IMR-90 (cell line): ENCODE measurements around the gene TRPM1. TPM values are rescaled to one million over a fixed set of nuclear protein-coding genes. Genes with fewer than 3 reads are reported as not detected.

Source experiments
- ATAC-seq: fragments of 200-7000 bp; cut with Tn5 transposase; 2 replicates; pipeline ENCODE4 v1.9.1; 2020; ENCODE audit warnings: low read depth, mild to moderate bottlenecking, moderate library complexity
- BruUV-seq: library from RNA; stranded (reverse); fragments of 400-500 nt; replicated peaks from 2 replicates; lab custom pipeline; 2021; lab: Mats Ljungman, UMichigan
- CTCF ChIA-PET: fragments of 300-600 bp; formaldehyde crosslinking; extraction: SDS; loops from one replicate; lab custom pipeline; 2021; ENCODE audit warnings: antibody characterized with exemption; lab: Yijun Ruan, JAX
- POLR2A ChIA-PET: fragments of 300-600 bp; sonication (Branson Sonifier 250); formaldehyde crosslinking; loops from one replicate; lab custom pipeline; 2022; ENCODE audit warnings: antibody characterized with exemption; ENCODE audit not compliant: unreplicated experiment; lab: Charles Lee
- DNase-seq: peaks from one replicate; pipeline ENCODE4 v3.0.0; 2013
- H2AFZ ChIP-seq: replicated peaks from 2 replicates; pipeline ENCODE3; 2013; ENCODE audit warnings: low read length, mild to moderate bottlenecking; ENCODE audit not compliant: poor library complexity
- H2AK5ac ChIP-seq: 2 replicates; pipeline ENCODE4 v1.6.1; 2013; ENCODE audit warnings: low read depth, low read length, inconsistent platforms
- H2AK9ac ChIP-seq: replicated peaks from 2 replicates; pipeline ENCODE3; 2013; ENCODE audit warnings: mild to moderate bottlenecking, low read depth, low read length, moderate library complexity; ENCODE audit not compliant: poor library complexity
- H2BK120ac ChIP-seq: 2 replicates; pipeline ENCODE4 v1.6.1; 2013; ENCODE audit warnings: low read depth, low read length, inconsistent platforms
- H2BK15ac ChIP-seq: 3 replicates; pipeline ENCODE4 v1.6.1; 2013; ENCODE audit warnings: low read depth, low read length, inconsistent platforms
- H2BK20ac ChIP-seq: 2 replicates; pipeline ENCODE4 v1.6.1; 2013; ENCODE audit warnings: low read depth, mild to moderate bottlenecking, inconsistent platforms, low read length, moderate library complexity
- H2BK5ac ChIP-seq: 2 replicates; pipeline ENCODE4 v1.6.1; 2013; ENCODE audit warnings: mild to moderate bottlenecking, low read depth, low read length, inconsistent platforms; ENCODE audit not compliant: poor library complexity, severe bottlenecking
- H3K14ac ChIP-seq: replicated peaks from 2 replicates; pipeline ENCODE4 v1.6.1; 2013; ENCODE audit warnings: low read depth, low read length, inconsistent platforms
- H3K18ac ChIP-seq: 2 replicates; pipeline ENCODE4 v1.6.1; 2013; ENCODE audit warnings: low read depth, low read length, control low read depth
- H3K23ac ChIP-seq: 2 replicates; pipeline ENCODE4 v1.6.1; 2013; ENCODE audit warnings: low read depth, low read length, inconsistent platforms
- H3K27ac ChIP-seq: 2 replicates; pipeline ENCODE4 v1.5.1; 2013; ENCODE audit warnings: mild to moderate bottlenecking, control low read depth, low read length; ENCODE audit not compliant: insufficient read depth
- H3K27me3 ChIP-seq: 2 replicates; pipeline ENCODE4 v1.6.1; 2013; ENCODE audit warnings: low read length; ENCODE audit not compliant: control insufficient read depth, insufficient read depth
- H3K36me3 ChIP-seq: 2 replicates; pipeline ENCODE4 v1.6.1; 2013; ENCODE audit warnings: low read length, mixed read lengths; ENCODE audit not compliant: control insufficient read depth, insufficient read depth
- H3K4ac ChIP-seq: 2 replicates; pipeline ENCODE4 v1.6.1; 2013; ENCODE audit warnings: low read depth, low read length, inconsistent platforms
- H3K4me1 ChIP-seq: 2 replicates; pipeline ENCODE4 v1.6.1; 2013; ENCODE audit warnings: low read length, mixed read lengths; ENCODE audit not compliant: control insufficient read depth, insufficient read depth
- H3K4me2 ChIP-seq: 2 replicates; pipeline ENCODE4 v1.6.1; 2013; ENCODE audit warnings: low read depth, mild to moderate bottlenecking, control low read depth, low read length, moderate library complexity
- H3K4me3 ChIP-seq: 2 replicates; pipeline ENCODE4 v1.5.1; 2013; ENCODE audit warnings: low read depth, mild to moderate bottlenecking, control low read depth, low read length, moderate library complexity; ENCODE audit not compliant: insufficient read depth
- H3K56ac ChIP-seq: 2 replicates; pipeline ENCODE4 v1.6.1; 2013; ENCODE audit warnings: low read length, inconsistent platforms; ENCODE audit not compliant: insufficient read depth; ENCODE audit errors: extremely low read depth
- H3K79me1 ChIP-seq, 2 experiments: 2 replicates each; pipeline ENCODE4 v1.6.1; 2013; ENCODE audit warnings: low read length in 2 of 2, inconsistent platforms in 1 of 2, low read depth in 1 of 2
- H3K9ac ChIP-seq: 2 replicates; pipeline ENCODE4 v1.6.1; 2013; ENCODE audit warnings: low read depth, low read length, control low read depth
- H3K9me1 ChIP-seq: 2 replicates; pipeline ENCODE4 v1.6.1; 2013; ENCODE audit warnings: low read length, inconsistent platforms; ENCODE audit not compliant: insufficient read depth
- H3K9me3 ChIP-seq: 2 replicates; pipeline ENCODE4 v1.6.1; 2013; ENCODE audit warnings: low read length; ENCODE audit not compliant: control insufficient read depth, insufficient read depth
- H4K20me1 ChIP-seq: 2 replicates; pipeline ENCODE4 v1.6.1; 2013; ENCODE audit warnings: low read length, inconsistent platforms; ENCODE audit not compliant: insufficient read depth
- H4K5ac ChIP-seq: 2 replicates; pipeline ENCODE4 v1.6.1; 2013; ENCODE audit warnings: mild to moderate bottlenecking, low read depth, low read length, control low read depth
- H4K8ac ChIP-seq, 2 experiments: 2 replicates each; pipeline ENCODE4 v1.6.1; 2013; ENCODE audit warnings: low read depth in 2 of 2, low read length in 2 of 2, control low read depth in 1 of 2, inconsistent platforms in 1 of 2
- H4K91ac ChIP-seq: 2 replicates; pipeline ENCODE4 v1.6.1; 2013; ENCODE audit warnings: low read depth, low read length, inconsistent platforms; ENCODE audit not compliant: insufficient read depth
- BHLHE40 ChIP-seq: fragments of 150-350 bp; IDR thresholded peaks from 2 replicates; pipeline ENCODE4 v1.6.1; 2016; ENCODE audit warnings: mild to moderate bottlenecking, low read depth, low read length
- CEBPB ChIP-seq: IDR thresholded peaks from 2 replicates; pipeline ENCODE4 v1.6.1; 2012; ENCODE audit warnings: low read depth, low read length, improper control_type of control experiment
- CHD1 ChIP-seq: IDR thresholded peaks from 2 replicates; pipeline ENCODE4 v1.6.1; 2012; ENCODE audit warnings: low read depth, low read length, improper control_type of control experiment
- CTCF ChIP-seq: conservative IDR thresholded peaks from 2 replicates; pipeline ENCODE4 v1.5.1; 2012; ENCODE audit warnings: mild to moderate bottlenecking, low read depth, low read length, improper control_type of control experiment
- ELK1 ChIP-seq: fragments of 150-350 bp; IDR thresholded peaks from 2 replicates; pipeline ENCODE4 v1.6.1; 2016; ENCODE audit warnings: low read depth, mild to moderate bottlenecking, low read length, moderate library complexity, borderline replicate concordance
- FOS ChIP-seq: fragments of 150-350 bp; IDR thresholded peaks from 2 replicates; pipeline ENCODE4 v1.6.1; 2016; ENCODE audit warnings: low read depth, low read length
- MAFK ChIP-seq: IDR thresholded peaks from 2 replicates; pipeline ENCODE4 v1.6.1; 2012; ENCODE audit warnings: low read depth, low read length, improper control_type of control experiment
- MAZ ChIP-seq: IDR thresholded peaks from 2 replicates; pipeline ENCODE4 v1.6.1; 2012; ENCODE audit warnings: low read depth, mild to moderate bottlenecking, low read length, improper control_type of control experiment, moderate library complexity, borderline replicate concordance
- MXI1 ChIP-seq: IDR thresholded peaks from 2 replicates; pipeline ENCODE4 v1.6.1; 2012; ENCODE audit warnings: low read depth, mild to moderate bottlenecking, low read length, moderate library complexity, borderline replicate concordance
- NFE2L2 ChIP-seq: fragments of 150-350 bp; IDR thresholded peaks from 2 replicates; pipeline ENCODE4 v1.6.1; 2016; ENCODE audit warnings: low read depth, mild to moderate bottlenecking, low read length
- POLR2A ChIP-seq: IDR thresholded peaks from 2 replicates; pipeline ENCODE4 v1.6.1; 2012; ENCODE audit warnings: mild to moderate bottlenecking, low read depth, low read length
- RAD21 ChIP-seq: IDR thresholded peaks from 2 replicates; pipeline ENCODE4 v1.6.1; 2012; ENCODE audit warnings: low read length, improper control_type of control experiment
- RCOR1 ChIP-seq: IDR thresholded peaks from 2 replicates; pipeline ENCODE4 v1.6.1; 2012; ENCODE audit warnings: mild to moderate bottlenecking, low read length, improper control_type of control experiment; ENCODE audit not compliant: insufficient replicate concordance
- RFX5 ChIP-seq: IDR thresholded peaks from 2 replicates; pipeline ENCODE4 v1.8.0; 2012; ENCODE audit warnings: low read depth, mild to moderate bottlenecking, low read length, moderate library complexity
- SMC3 ChIP-seq: fragments of 150-350 bp; IDR thresholded peaks from 2 replicates; pipeline ENCODE4 v1.6.1; 2016; ENCODE audit warnings: low read depth, mild to moderate bottlenecking, antibody characterized with exemption, low read length, moderate library complexity
- USF2 ChIP-seq: fragments of 150-350 bp; IDR thresholded peaks from 2 replicates; pipeline ENCODE4 v1.6.1; 2017; ENCODE audit warnings: mild to moderate bottlenecking, antibody characterized with exemption, low read length, low read depth
- WGBS, 2 experiments: methylation state at CpG; one replicate each; pipeline versions ENCODE4 v1.1.5 to v1.1.7; 2013; ENCODE audit warnings: missing lambda C conversion rate in 2 of 2; ENCODE audit not compliant: insufficient read length in 1 of 2; ENCODE audit errors: extremely low coverage in 2 of 2; 5-methylcytosine and 5-hydroxymethylcytosine counted together
- dilution Hi-C: fragments of 300-500 bp; cut with HindIII; formaldehyde crosslinking; loops from one replicate; pipeline ENCODE4 v1.14.3; 2018; ENCODE audit warnings: low sequenced_read_pairs; ENCODE audit not compliant: unreplicated experiment
- in situ Hi-C: fragments of 300-500 bp; cut with MboI; formaldehyde crosslinking; loops from 3 replicates; pipeline ENCODE4 v1.14.3; 2019; ENCODE audit warnings: low sequenced_read_pairs, inconsistent platforms, mixed read lengths
- intact Hi-C: fragments of 100-400 bp; cut with micrococcal nuclease; formaldehyde crosslinking; loops from 2 replicates; pipeline ENCODE4 v1.10.0; 2022
- polyA plus RNA-seq, 3 experiments: library from polyadenylated mRNA; depleted of rRNA; stranded (reverse); fragments of >200 nt; gene quantifications; 2 replicates each; pipeline ENCODE4 v1.2.3, GENCODE V29; 2012; ENCODE audit warnings: low replicate concordance in 1 of 3
- total RNA-seq: library from RNA; depleted of rRNA; stranded (reverse); fragments of >200 nt; gene quantifications from 2 replicates; pipeline ENCODE4 v1.2.3, GENCODE V29; 2012

TRPM1 gene
- total and polyA plus RNA-seq, 2 of the 4 experiments (the other 2 are of a cell fraction): not detected

DNA sequence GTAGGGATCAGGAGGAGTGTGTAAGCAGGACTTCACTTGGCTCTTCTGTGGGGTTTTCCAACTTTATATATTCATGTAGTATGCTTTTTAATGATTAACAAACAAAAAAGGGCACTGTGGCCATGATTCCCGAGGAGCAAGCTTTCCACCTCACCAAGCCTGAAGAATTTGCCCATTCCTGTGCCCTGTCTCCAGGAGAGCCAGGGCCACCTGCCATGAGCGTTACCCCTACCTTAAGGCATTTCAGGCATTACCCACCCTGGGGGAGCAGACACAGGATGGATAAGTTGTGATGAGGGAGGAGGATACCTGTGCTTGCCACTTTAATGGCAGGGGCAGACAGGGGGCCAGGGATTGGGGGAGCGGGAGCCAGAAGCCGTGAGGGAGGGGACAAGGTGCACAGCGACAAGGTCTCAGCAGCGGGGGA, 3.0 kb downstream of the TRPM1 start:
- Histone ChIP-seq H2AK9ac (no peak overlapping the region), H4K20me1 (no peaks in the 10 kb centered on the region), H3K27me3 (peaks cover 24% of the 10 kb centered on the region), H2AFZ (no peak overlapping the region), H3K56ac (no peak overlapping the region), H2BK120ac (no peak overlapping the region), H3K14ac (no peak overlapping the region), H4K91ac (no peak overlapping the region), H4K5ac (no peak overlapping the region), H4K8ac (no peak overlapping the region), H3K79me1 (no peaks in the 10 kb centered on the region), H2BK20ac (no peak overlapping the region), H3K18ac (no peak overlapping the region), H3K9ac (no peak overlapping the region), H3K23ac (no peak overlapping the region), H2BK5ac (no peak overlapping the region), H2BK15ac (no peak overlapping the region), H3K9me1 (0 out of 2 replicates have a peak, but pooled peaks cover 2% of the 10 kb centered on the region), H3K4me3 (no peak overlapping the region), H2AK5ac (no peak overlapping the region), H3K27ac (no peak overlapping the region), H3K36me3 (no peaks in the 10 kb centered on the region), H3K9me3 (no peaks in the 10 kb centered on the region), H3K4me1 (no peaks in the 10 kb centered on the region), H3K4ac (no peak overlapping the region), H3K4me2 (no peak overlapping the region)
- intact Hi-C loops: no loop called here
- CTCF ChIA-PET: no interaction called here
- no peak for DNase-seq
- no CpG with 5 or more reads among the region's 6 CpGs for WGBS, 2 experiments
- dilution Hi-C loops: no loop called here
- POLR2A ChIA-PET: no interaction called here
- in situ Hi-C loops: no loop called here
- TF ChIP-seq ELK1 (no peak), RAD21 (no peak), RCOR1 (no peak), FOS (no peak), POLR2A (no peak), CHD1 (no peak), MXI1 (no peak), MAFK (no peak), BHLHE40 (no peak), CEBPB (no peak), SMC3 (no peak), MAZ (no peak), NFE2L2 (no peak), CTCF (no peak), USF2 (no peak), RFX5 (no peak)
- ATAC-seq: no peak
- BruUV-seq: no TSS peak
